Mesendoderm (in vitro differentiated cells): ENCODE measurements around the gene MT3.

Experiments
- DNase-seq: peaks from one replicate; pipeline ENCODE4 v3.0.0; 2013
- H2AK5ac ChIP-seq: 2 replicates; pipeline ENCODE4 v1.6.1; 2013; ENCODE audit warnings: low read length, inconsistent platforms
- H2BK120ac ChIP-seq: 2 replicates; pipeline ENCODE4 v1.6.1; 2013; ENCODE audit warnings: low read depth, mild to moderate bottlenecking, low read length, moderate library complexity, mixed read lengths
- H2BK15ac ChIP-seq: replicated peaks from 2 replicates; pipeline ENCODE4 v1.6.1; 2013; ENCODE audit warnings: low read depth, mild to moderate bottlenecking, moderate library complexity
- H2BK5ac ChIP-seq: 2 replicates; pipeline ENCODE4 v1.6.1; 2013; ENCODE audit warnings: low read length, inconsistent platforms
- H3K18ac ChIP-seq: 2 replicates; pipeline ENCODE4 v1.6.1; 2013; ENCODE audit warnings: mild to moderate bottlenecking, low read length, mixed read lengths
- H3K23ac ChIP-seq: one replicate; pipeline ENCODE4 v1.6.1; 2013; ENCODE audit warnings: low read length
- H3K27ac ChIP-seq: 2 replicates; pipeline ENCODE4 v1.5.1; 2013; ENCODE audit warnings: low read depth, mild to moderate bottlenecking, inconsistent platforms, low read length, moderate library complexity
- H3K27me3 ChIP-seq: 2 replicates; pipeline ENCODE4 v1.6.1; 2013; ENCODE audit warnings: low read length, control low read depth, mild to moderate bottlenecking, inconsistent platforms; ENCODE audit not compliant: insufficient read depth, poor library complexity
- H3K36me3 ChIP-seq: 2 replicates; pipeline ENCODE4 v1.6.1; 2013; ENCODE audit warnings: low read length, inconsistent platforms; ENCODE audit not compliant: control insufficient read depth, insufficient read depth
- H3K4ac ChIP-seq: one replicate; pipeline ENCODE4 v1.6.1; 2013; ENCODE audit warnings: low read depth, mild to moderate bottlenecking, low read length, moderate library complexity
- H3K4me1 ChIP-seq: 2 replicates; pipeline ENCODE4 v1.6.1; 2013; ENCODE audit warnings: low read depth, low read length, inconsistent platforms; ENCODE audit not compliant: control insufficient read depth
- H3K4me2 ChIP-seq: 2 replicates; pipeline ENCODE4 v1.6.1; 2013; ENCODE audit warnings: low read length
- H3K4me3 ChIP-seq: 2 replicates; pipeline ENCODE4 v1.5.1; 2013; ENCODE audit warnings: mild to moderate bottlenecking, low read length
- H3K56ac ChIP-seq: one replicate; pipeline ENCODE4 v1.6.1; 2013; ENCODE audit warnings: low read length
- H3K79me1 ChIP-seq: 2 replicates; pipeline ENCODE4 v1.6.1; 2013; ENCODE audit warnings: low read length, inconsistent platforms
- H3K79me2 ChIP-seq: 2 replicates; pipeline ENCODE4 v1.6.1; 2013; ENCODE audit warnings: mild to moderate bottlenecking, low read length; ENCODE audit not compliant: control insufficient read depth, insufficient read depth
- H3K9ac ChIP-seq: 2 replicates; pipeline ENCODE4 v1.6.1; 2013; ENCODE audit warnings: low read length, inconsistent platforms
- H4K5ac ChIP-seq: one replicate; pipeline ENCODE4 v1.6.1; 2013; ENCODE audit warnings: low read length
- H4K8ac ChIP-seq: one replicate; pipeline ENCODE4 v1.6.1; 2013; ENCODE audit warnings: low read depth, mild to moderate bottlenecking, control low read depth, low read length, moderate library complexity
- WGBS: extraction: QIAGEN DNeasy Blood & Tissue Kit; methylation state at CpG from one replicate; pipeline ENCODE4 v1.1.7; 2013; ENCODE audit warnings: low lambda C conversion rate, missing lambda C conversion rate; ENCODE audit not compliant: insufficient coverage; ENCODE audit errors: extremely low coverage; 5-methylcytosine and 5-hydroxymethylcytosine counted together

MT3 gene

DNA sequence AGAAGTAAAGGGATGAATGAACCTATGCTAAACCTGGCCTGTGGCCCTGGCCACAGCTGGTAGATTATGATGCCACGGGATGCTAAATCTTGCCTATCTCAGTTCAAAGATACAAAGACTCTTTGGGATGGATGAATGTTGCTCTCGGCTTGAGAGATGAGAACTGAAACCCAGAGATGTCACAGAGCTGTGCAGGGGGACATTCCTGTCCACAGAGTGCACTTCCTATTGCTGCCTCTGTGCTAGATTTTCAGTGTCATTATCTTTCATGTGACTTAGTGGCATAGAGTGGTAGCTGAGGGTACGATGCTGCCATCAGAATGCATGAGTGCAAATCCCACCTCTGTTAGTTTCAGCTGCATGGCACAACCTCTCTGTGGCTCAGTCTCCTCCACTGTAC is 40.8 kb downstream of the MT3 start:
- Histone ChIP-seq H2BK15ac (no peak overlapping the region), H3K4ac (no peak overlapping the region), H2BK5ac (no peak overlapping the region), H2BK120ac (no peak overlapping the region), H3K9ac (no peak overlapping the region), H4K8ac (no peak overlapping the region), H3K27ac (no peak overlapping the region), H3K4me3 (no peak overlapping the region), H3K36me3 (no peaks in the 10 kb centered on the region), H3K18ac (no peak overlapping the region), H3K4me2 (no peak overlapping the region), H4K5ac (no peak overlapping the region), H3K27me3 (peaks cover 77% of the 10 kb centered on the region), H3K56ac (no peak overlapping the region), H2AK5ac (no peak overlapping the region), H3K79me1 (no peaks in the 10 kb centered on the region), H3K79me2 (no peaks in the 10 kb centered on the region), H3K4me1 (no peaks in the 10 kb centered on the region), H3K23ac (no peak overlapping the region)
- no peak for DNase-seq
- no CpG with 5 or more reads among the region's 3 CpGs for WGBS

DNA sequence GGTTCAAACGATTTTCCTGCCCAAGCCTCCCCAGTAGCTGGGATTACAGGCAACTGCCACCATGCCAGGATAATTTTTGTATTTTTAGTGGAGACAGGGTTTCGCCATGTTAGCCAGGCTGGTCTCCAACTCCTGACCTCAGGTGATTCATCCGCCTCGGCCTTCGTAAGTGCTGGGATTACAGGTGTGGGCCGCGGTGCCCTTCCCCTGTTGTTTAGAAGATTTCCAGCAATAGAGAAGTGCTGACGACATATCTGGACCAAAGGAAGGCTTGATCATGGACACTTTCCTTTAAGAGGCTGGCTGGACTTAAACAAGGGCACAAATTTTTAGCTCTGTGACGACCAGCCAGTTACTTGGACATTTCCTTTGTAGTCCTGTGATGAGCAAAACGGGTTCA is 41.9 kb downstream of the MT3 start:
- H3K4me2 ChIP-seq: no peak overlapping the region
- no peak overlapping the region for H2BK5ac ChIP-seq
- H3K27me3 ChIP-seq: peaks cover 77% of the 10 kb centered on the region
- no peak overlapping the region for H3K4me3 ChIP-seq
- H4K8ac ChIP-seq: no peak overlapping the region
- H3K18ac ChIP-seq: no peak overlapping the region
- H3K9ac ChIP-seq: no peak overlapping the region
- H3K27ac ChIP-seq: no peak overlapping the region
- no peak overlapping the region for H2BK120ac ChIP-seq
- no peak overlapping the region for H3K23ac ChIP-seq
- no peak overlapping the region for H2BK15ac ChIP-seq
- H2AK5ac ChIP-seq: no peak overlapping the region
- no peaks in the 10 kb centered on the region for H3K4me1 ChIP-seq
- no peak overlapping the region for H3K4ac ChIP-seq
- no peak overlapping the region for H4K5ac ChIP-seq
- no peaks in the 10 kb centered on the region for H3K79me1 ChIP-seq
- no peak overlapping the region for H3K56ac ChIP-seq
- no CpG with 5 or more reads among the region's 10 CpGs for WGBS
- H3K79me2 ChIP-seq: no peaks in the 10 kb centered on the region
- no peak for DNase-seq
- H3K36me3 ChIP-seq: no peaks in the 10 kb centered on the region

GRCh38 chr16:56631832-56632155 is 42.5 kb downstream of the MT3 start:
- Histone ChIP-seq H2AK5ac (no peak overlapping the region), H3K4me1 (no peaks in the 10 kb centered on the region), H3K36me3 (no peaks in the 10 kb centered on the region), H3K27me3 (peaks cover 78% of the 10 kb centered on the region), H3K9ac (peak overlapping the region; percentile 29), H2BK5ac (no peak overlapping the region), H3K4me2 (peak overlapping the region; percentile 25), H3K56ac (peak overlapping the region; percentile 73), H4K5ac (no peak overlapping the region), H3K18ac (no peak overlapping the region), H4K8ac (no peak overlapping the region), H3K4ac (no peak overlapping the region), H3K79me1 (no peaks in the 10 kb centered on the region), H2BK15ac (no peak overlapping the region), H3K23ac (no peak overlapping the region), H3K27ac (no peak overlapping the region), H2BK120ac (no peak overlapping the region), H3K79me2 (no peaks in the 10 kb centered on the region), H3K4me3 (no peak overlapping the region)
- WGBS: no CpG with 5 or more reads among the region's 14 CpGs
- no peak for DNase-seq

GRCh38 chr16:56632156-56632847 is 43.0 kb downstream of the MT3 start, which contains the start of gene MT1M:
Gene MT1M, plus strand, starts transcription at chr16:56632659. Its CDS starts 73 bp downstream, at chr16:56632732.
- Histone ChIP-seq H2BK15ac (no peak within 1 kb of the TSS), H2BK120ac (no peak within 1 kb of the TSS), H3K18ac (no peak within 1 kb of the TSS), H2AK5ac (no peak within 1 kb of the TSS), H3K23ac (no peak within 1 kb of the TSS), H3K4me2 (peak within 1 kb of the TSS; percentile 25), H3K27me3 (peaks cover 83% of the 10 kb centered on the region), H3K79me1 (no peaks in the 10 kb centered on the region), H3K79me2 (no peaks in the 10 kb centered on the region), H3K4me3 (no peak within 1 kb of the TSS), H3K36me3 (no peaks in the 10 kb centered on the region), H3K4ac (no peak within 1 kb of the TSS), H3K56ac (peak within 1 kb of the TSS; percentile 73), H2BK5ac (no peak within 1 kb of the TSS), H4K5ac (no peak within 1 kb of the TSS), H3K27ac (no peak within 1 kb of the TSS), H3K9ac (peak within 1 kb of the TSS; percentile 29), H4K8ac (no peak within 1 kb of the TSS), H3K4me1 (no peaks in the 10 kb centered on the region)
- DNase-seq: peak; percentile 32
- no CpG with 5 or more reads among the region's 61 CpGs for WGBS

GRCh38 chr16:56632848-56633365 is 43.6 kb downstream of the MT3 start:
- WGBS: no CpG with 5 or more reads among the region's 6 CpGs
- Histone ChIP-seq H2BK5ac (no peak overlapping the region), H2BK120ac (no peak overlapping the region), H3K23ac (no peak overlapping the region), H3K36me3 (no peaks in the 10 kb centered on the region), H4K8ac (no peak overlapping the region), H3K79me1 (no peaks in the 10 kb centered on the region), H3K9ac (no peak overlapping the region), H4K5ac (no peak overlapping the region), H3K4me2 (no peak overlapping the region), H3K27ac (no peak overlapping the region), H3K4me3 (no peak overlapping the region), H3K18ac (no peak overlapping the region), H3K4me1 (no peaks in the 10 kb centered on the region), H3K56ac (no peak overlapping the region), H3K4ac (no peak overlapping the region), H3K79me2 (no peaks in the 10 kb centered on the region), H3K27me3 (peaks cover 89% of the 10 kb centered on the region), H2BK15ac (no peak overlapping the region), H2AK5ac (no peak overlapping the region)
- no peak for DNase-seq

DNA sequence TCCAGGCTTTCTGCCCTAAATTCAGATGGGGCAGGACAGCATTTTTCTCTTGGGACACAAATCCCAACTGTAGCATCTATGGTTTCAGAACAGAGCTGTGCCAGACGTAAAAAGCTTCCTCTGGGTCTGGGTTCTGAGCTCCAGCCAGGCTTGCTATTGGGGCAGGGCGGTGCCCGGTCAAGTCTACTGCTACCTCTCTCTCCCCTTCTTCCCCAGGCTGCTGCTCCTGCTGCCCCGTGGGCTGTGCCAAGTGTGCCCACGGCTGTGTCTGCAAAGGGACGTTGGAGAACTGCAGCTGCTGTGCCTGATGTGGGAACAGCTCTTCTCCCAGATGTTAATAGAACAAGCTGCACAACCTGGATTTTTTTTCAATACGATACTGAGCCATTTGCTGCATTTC is 44.2 kb downstream of the MT3 start:
- H3K4ac ChIP-seq: no peak overlapping the region
- DNase-seq: no peak
- H4K5ac ChIP-seq: no peak overlapping the region
- no CpG with 5 or more reads among the region's 7 CpGs for WGBS
- no peak overlapping the region for H2BK120ac ChIP-seq
- no peak overlapping the region for H2BK5ac ChIP-seq
- H3K27ac ChIP-seq: no peak overlapping the region
- no peak overlapping the region for H3K18ac ChIP-seq
- H3K27me3 ChIP-seq: peaks cover 92% of the 10 kb centered on the region
- H4K8ac ChIP-seq: no peak overlapping the region
- H3K4me1 ChIP-seq: no peaks in the 10 kb centered on the region
- no peak overlapping the region for H2AK5ac ChIP-seq
- no peak overlapping the region for H3K4me3 ChIP-seq
- no peak overlapping the region for H2BK15ac ChIP-seq
- no peak overlapping the region for H3K23ac ChIP-seq
- no peak overlapping the region for H3K9ac ChIP-seq
- no peak overlapping the region for H3K4me2 ChIP-seq
- no peaks in the 10 kb centered on the region for H3K36me3 ChIP-seq
- H3K79me1 ChIP-seq: no peaks in the 10 kb centered on the region
- no peak overlapping the region for H3K56ac ChIP-seq
- no peaks in the 10 kb centered on the region for H3K79me2 ChIP-seq
